Measurements from ENCODE around the gene FN3K.

The FN3K gene

GRCh38 chr17:82692268-82692667 lies 43.1 kb upstream of the FN3K start:
- peaks cover 11% of the 10 kb centered on the region for H3K9me3 ChIP-seq (ENCODE audit: control insufficient read depth, low read length)
- no peak overlapping the region for H2BK12ac ChIP-seq (ENCODE audit: low read length in 2 of 2)
- H4K91ac ChIP-seq (ENCODE audit: low read length) = no peak overlapping the region
- 87% methylated on average over 16 of the region's 16 CpGs for WGBS
- H3K4me2 ChIP-seq (ENCODE audit: low read length, poor library complexity, severe bottlenecking) = no peak overlapping the region
- H3K27me3 ChIP-seq (ENCODE audit: control insufficient read depth in 1 of 2, insufficient read depth in 1 of 2, low read length in 2 of 2) = peaks cover 0 to 3% of the 10 kb centered on the region in 2 experiments
- H2AK5ac ChIP-seq (ENCODE audit: low read length, severe bottlenecking) = no peak overlapping the region
- no peak overlapping the region for H3K4ac ChIP-seq (ENCODE audit: low read depth in 1 of 2, low read length in 2 of 2)
- no peak overlapping the region for H3K9ac ChIP-seq (ENCODE audit: low read length)
- peaks cover 13% of the 10 kb centered on the region for H3K79me1 ChIP-seq (replicated peaks; ENCODE audit: low read length, poor library complexity, severe bottlenecking)
- no peak overlapping the region for H2BK15ac ChIP-seq (ENCODE audit: low read depth, poor library complexity, severe bottlenecking)
- no peak overlapping the region for H2BK120ac ChIP-seq (ENCODE audit: low read depth, low read length)
- H3K14ac ChIP-seq (ENCODE audit: low read length in 2 of 2) = no peak overlapping the region
- H4K8ac ChIP-seq (ENCODE audit: low read length) = no peak overlapping the region
- H3K36me3 ChIP-seq (ENCODE audit: control insufficient read depth in 1 of 2, insufficient read depth in 2 of 2, low read depth in 1 of 2, low read length in 2 of 2) = peaks cover 0 to 33% of the 10 kb centered on the region in 2 experiments
- peaks cover 20% of the 10 kb centered on the region for H3K4me1 ChIP-seq (ENCODE audit: control insufficient read depth, insufficient read depth, low read depth, low read length)
- no peak overlapping the region for H3K4me3 ChIP-seq (ENCODE audit: insufficient read depth in 1 of 2, low read depth in 1 of 2, low read length in 2 of 2)
- no peak for DNase-seq
- H3K18ac ChIP-seq (ENCODE audit: low read depth in 1 of 2, low read length in 2 of 2) = no peak overlapping the region
- no peak overlapping the region for H3K27ac ChIP-seq (ENCODE audit: low read length, poor library complexity, severe bottlenecking)
- H3K23ac ChIP-seq (ENCODE audit: low read length in 2 of 2) = no peak overlapping the region
- no peak overlapping the region for H2AFZ ChIP-seq (ENCODE audit: low read depth, low read length)
- H2BK5ac ChIP-seq (ENCODE audit: low read depth, low read length, poor library complexity, severe bottlenecking) = no peak overlapping the region

DNA sequence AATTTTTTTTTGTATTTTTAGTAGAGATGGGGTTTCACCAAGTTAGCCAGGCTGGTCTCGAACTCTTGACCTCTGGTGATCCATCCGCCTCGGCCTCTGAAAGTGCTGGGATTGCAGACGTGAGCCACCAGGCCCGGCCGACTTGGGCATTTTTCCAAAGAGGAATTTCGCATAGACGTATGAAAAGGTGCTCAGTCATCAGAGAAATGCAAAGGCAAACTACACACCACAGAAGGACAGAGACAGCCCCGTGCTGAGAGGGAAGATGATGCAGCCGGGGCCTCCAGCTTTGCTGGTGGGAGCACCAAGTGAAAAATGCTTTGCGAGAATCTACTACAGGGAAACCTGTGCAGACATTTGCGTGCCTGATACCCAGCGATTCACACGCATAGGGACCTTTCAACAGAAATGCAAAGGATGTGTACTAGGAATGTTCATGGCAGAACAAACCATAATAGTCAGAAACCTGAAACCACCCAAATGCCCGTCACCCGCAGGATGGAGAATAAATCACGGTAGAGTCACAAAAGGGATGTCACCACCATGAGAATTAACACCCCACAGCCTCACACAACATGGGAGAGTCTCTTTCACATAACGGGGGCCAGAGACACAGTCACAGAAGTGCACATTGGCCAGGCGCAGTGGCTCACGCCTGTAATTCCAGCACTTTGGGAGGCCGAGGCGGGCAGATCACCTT lies 42.1 kb upstream of the FN3K start:
- no peak overlapping the region for H2BK15ac ChIP-seq (ENCODE audit: low read depth, poor library complexity, severe bottlenecking)
- peaks cover 19% of the 10 kb centered on the region for H3K4me1 ChIP-seq (ENCODE audit: control insufficient read depth, insufficient read depth, low read depth, low read length)
- 96% methylated on average over 22 of the region's 22 CpGs for WGBS

DNA sequence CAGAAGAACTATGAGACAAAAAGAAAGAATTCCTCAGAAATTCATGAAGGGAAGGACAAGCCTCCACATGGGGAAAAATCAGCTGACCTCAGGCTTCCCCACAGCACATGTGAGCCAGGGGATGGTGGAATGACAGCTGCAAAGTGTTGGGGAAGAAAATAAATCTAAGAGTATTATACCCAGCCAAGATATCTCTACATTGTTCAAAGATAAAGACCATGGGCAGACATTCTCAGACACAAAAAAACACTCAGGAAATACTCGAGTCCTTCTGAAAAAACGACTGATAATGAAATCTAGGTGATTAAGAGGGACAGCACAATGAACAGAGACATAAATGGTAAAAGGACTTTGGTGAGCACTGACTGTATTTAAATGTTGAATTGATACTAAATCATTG lies 40.8 kb upstream of the FN3K start:
- DNase-seq = no peak
- 72% methylated on average over 2 of the region's 2 CpGs for WGBS
- Histone ChIP-seq H2BK12ac (ENCODE audit: low read length in 2 of 2) (no peak overlapping the region), H3K4me3 (ENCODE audit: insufficient read depth in 1 of 2, low read depth in 1 of 2, low read length in 2 of 2) (no peak overlapping the region), H3K4me2 (ENCODE audit: low read length, poor library complexity, severe bottlenecking) (no peak overlapping the region), H3K4me1 (ENCODE audit: control insufficient read depth, insufficient read depth, low read depth, low read length) (peaks cover 23% of the 10 kb centered on the region), H3K9me3 (ENCODE audit: control insufficient read depth, low read length) (peaks cover 11% of the 10 kb centered on the region), H2AK5ac (ENCODE audit: low read length, severe bottlenecking) (no peak overlapping the region), H3K9ac (ENCODE audit: low read length) (no peak overlapping the region), H2BK120ac (ENCODE audit: low read depth, low read length) (no peak overlapping the region), H3K79me1 (replicated peaks; ENCODE audit: low read length, poor library complexity, severe bottlenecking) (peaks cover 17% of the 10 kb centered on the region), H3K14ac (ENCODE audit: low read length in 2 of 2) (no peak overlapping the region), H3K23ac (ENCODE audit: low read length in 2 of 2) (no peak overlapping the region), H3K4ac (ENCODE audit: low read depth in 1 of 2, low read length in 2 of 2) (no peak overlapping the region), H4K91ac (ENCODE audit: low read length) (no peak overlapping the region), H2BK15ac (ENCODE audit: low read depth, poor library complexity, severe bottlenecking) (no peak overlapping the region), H3K27ac (ENCODE audit: low read length, poor library complexity, severe bottlenecking) (no peak overlapping the region), H3K36me3 (ENCODE audit: control insufficient read depth in 1 of 2, insufficient read depth in 2 of 2, low read depth in 1 of 2, low read length in 2 of 2) (peaks cover 0 to 29% of the 10 kb centered on the region in 2 experiments), H2BK5ac (ENCODE audit: low read depth, low read length, poor library complexity, severe bottlenecking) (no peak overlapping the region), H2AFZ (ENCODE audit: low read depth, low read length) (no peak overlapping the region), H3K27me3 (ENCODE audit: control insufficient read depth in 1 of 2, insufficient read depth in 1 of 2, low read length in 2 of 2) (peaks cover 0 to 6% of the 10 kb centered on the region in 2 experiments), H3K18ac (ENCODE audit: low read depth in 1 of 2, low read length in 2 of 2) (no peak overlapping the region), H4K8ac (ENCODE audit: low read length) (no peak overlapping the region)

More for the DNA sequence above, 42.1 kb upstream of the FN3K start:
- Histone ChIP-seq H3K4me3 (ENCODE audit: insufficient read depth in 1 of 2, low read depth in 1 of 2, low read length in 2 of 2) (no peak overlapping the region), H3K36me3 (ENCODE audit: control insufficient read depth in 1 of 2, insufficient read depth in 2 of 2, low read depth in 1 of 2, low read length in 2 of 2) (peaks cover 0 to 33% of the 10 kb centered on the region in 2 experiments), H2AK5ac (ENCODE audit: low read length, severe bottlenecking) (no peak overlapping the region), H2BK12ac (ENCODE audit: low read length in 2 of 2) (no peak overlapping the region), H2BK120ac (ENCODE audit: low read depth, low read length) (no peak overlapping the region), H3K4me2 (ENCODE audit: low read length, poor library complexity, severe bottlenecking) (no peak overlapping the region), H4K91ac (ENCODE audit: low read length) (no peak overlapping the region), H3K9ac (ENCODE audit: low read length) (no peak overlapping the region), H3K14ac (ENCODE audit: low read length in 2 of 2) (no peak overlapping the region), H3K9me3 (ENCODE audit: control insufficient read depth, low read length) (peaks cover 11% of the 10 kb centered on the region), H2BK5ac (ENCODE audit: low read depth, low read length, poor library complexity, severe bottlenecking) (no peak overlapping the region), H3K27me3 (ENCODE audit: control insufficient read depth in 1 of 2, insufficient read depth in 1 of 2, low read length in 2 of 2) (peaks cover 0 to 6% of the 10 kb centered on the region in 2 experiments), H2AFZ (ENCODE audit: low read depth, low read length) (no peak overlapping the region), H3K4ac (ENCODE audit: low read depth in 1 of 2, low read length in 2 of 2) (no peak overlapping the region), H3K18ac (ENCODE audit: low read depth in 1 of 2, low read length in 2 of 2) (no peak overlapping the region), H4K8ac (ENCODE audit: low read length) (no peak overlapping the region), H3K27ac (ENCODE audit: low read length, poor library complexity, severe bottlenecking) (no peak overlapping the region), H3K79me1 (replicated peaks; ENCODE audit: low read length, poor library complexity, severe bottlenecking) (peaks cover 20% of the 10 kb centered on the region), H3K23ac (ENCODE audit: low read length in 2 of 2) (no peak overlapping the region)
- DNase-seq = no peak

DNA sequence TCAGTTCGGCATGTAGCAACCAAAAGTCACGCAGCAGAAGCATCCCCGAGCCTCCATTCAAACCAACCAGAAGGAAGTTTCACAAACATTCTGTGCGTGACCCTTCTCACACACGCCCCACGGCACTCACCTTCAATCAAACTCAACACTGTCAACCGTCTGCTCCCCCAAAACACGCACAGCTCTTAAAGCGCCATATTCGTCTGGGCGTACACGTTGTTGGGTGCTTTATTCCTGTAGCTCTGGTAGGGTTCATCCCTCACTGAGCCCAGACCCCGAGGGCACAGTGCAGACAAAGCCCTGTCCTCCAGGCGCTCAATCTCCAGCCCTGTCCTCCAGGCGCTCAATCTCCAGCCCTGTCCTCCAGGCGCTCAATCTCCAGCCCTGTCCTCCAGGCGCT lies 39.2 kb upstream of the FN3K start:
- H3K23ac ChIP-seq (ENCODE audit: low read length in 2 of 2) = no peak overlapping the region
- H3K9ac ChIP-seq (ENCODE audit: low read length) = no peak overlapping the region
- WGBS = 90% methylated on average over 14 of the region's 17 CpGs
- no peak overlapping the region for H2BK5ac ChIP-seq (ENCODE audit: low read depth, low read length, poor library complexity, severe bottlenecking)
- H2BK120ac ChIP-seq (ENCODE audit: low read depth, low read length) = no peak overlapping the region
- H4K8ac ChIP-seq (ENCODE audit: low read length) = no peak overlapping the region
- no peak for DNase-seq
- H3K27ac ChIP-seq (ENCODE audit: low read length, poor library complexity, severe bottlenecking) = no peak overlapping the region
- H3K4me3 ChIP-seq (ENCODE audit: insufficient read depth in 1 of 2, low read depth in 1 of 2, low read length in 2 of 2) = no peak overlapping the region
- no peak overlapping the region for H3K4me2 ChIP-seq (ENCODE audit: low read length, poor library complexity, severe bottlenecking)
- peaks cover 0 to 6% of the 10 kb centered on the region in 2 experiments for H3K27me3 ChIP-seq (ENCODE audit: control insufficient read depth in 1 of 2, insufficient read depth in 1 of 2, low read length in 2 of 2)
- peaks cover 24% of the 10 kb centered on the region for H3K4me1 ChIP-seq (ENCODE audit: control insufficient read depth, insufficient read depth, low read depth, low read length)
- H2AFZ ChIP-seq (ENCODE audit: low read depth, low read length) = no peak overlapping the region
- no peak overlapping the region for H3K18ac ChIP-seq (ENCODE audit: low read depth in 1 of 2, low read length in 2 of 2)
- peaks cover 17% of the 10 kb centered on the region for H3K79me1 ChIP-seq (replicated peaks; ENCODE audit: low read length, poor library complexity, severe bottlenecking)
- no peak overlapping the region for H2BK15ac ChIP-seq (ENCODE audit: low read depth, poor library complexity, severe bottlenecking)
- no peak overlapping the region for H3K14ac ChIP-seq (ENCODE audit: low read length in 2 of 2)
- no peak overlapping the region for H3K4ac ChIP-seq (ENCODE audit: low read depth in 1 of 2, low read length in 2 of 2)
- no peak overlapping the region for H2BK12ac ChIP-seq (ENCODE audit: low read length in 2 of 2)
- no peak overlapping the region for H2AK5ac ChIP-seq (ENCODE audit: low read length, severe bottlenecking)
- peaks cover 0 to 20% of the 10 kb centered on the region in 2 experiments for H3K36me3 ChIP-seq (ENCODE audit: control insufficient read depth in 1 of 2, insufficient read depth in 2 of 2, low read depth in 1 of 2, low read length in 2 of 2)
- no peak overlapping the region for H4K91ac ChIP-seq (ENCODE audit: low read length)
- peaks cover 11% of the 10 kb centered on the region for H3K9me3 ChIP-seq (ENCODE audit: control insufficient read depth, low read length)

Data from mesenchymal stem cell (in vitro differentiated cells and primary cell).